HG03135 (cell line): ENCODE results near the gene BDKRB2.

Experiments
- ATAC-seq: cut with Tn5 transposase; IDR thresholded peaks from one replicate; pipeline ENCODE4 v1.9.1; 2021; ENCODE audit warnings: mild to moderate bottlenecking, moderate library complexity; ENCODE audit not compliant: unreplicated experiment

BDKRB2 gene

DNA sequence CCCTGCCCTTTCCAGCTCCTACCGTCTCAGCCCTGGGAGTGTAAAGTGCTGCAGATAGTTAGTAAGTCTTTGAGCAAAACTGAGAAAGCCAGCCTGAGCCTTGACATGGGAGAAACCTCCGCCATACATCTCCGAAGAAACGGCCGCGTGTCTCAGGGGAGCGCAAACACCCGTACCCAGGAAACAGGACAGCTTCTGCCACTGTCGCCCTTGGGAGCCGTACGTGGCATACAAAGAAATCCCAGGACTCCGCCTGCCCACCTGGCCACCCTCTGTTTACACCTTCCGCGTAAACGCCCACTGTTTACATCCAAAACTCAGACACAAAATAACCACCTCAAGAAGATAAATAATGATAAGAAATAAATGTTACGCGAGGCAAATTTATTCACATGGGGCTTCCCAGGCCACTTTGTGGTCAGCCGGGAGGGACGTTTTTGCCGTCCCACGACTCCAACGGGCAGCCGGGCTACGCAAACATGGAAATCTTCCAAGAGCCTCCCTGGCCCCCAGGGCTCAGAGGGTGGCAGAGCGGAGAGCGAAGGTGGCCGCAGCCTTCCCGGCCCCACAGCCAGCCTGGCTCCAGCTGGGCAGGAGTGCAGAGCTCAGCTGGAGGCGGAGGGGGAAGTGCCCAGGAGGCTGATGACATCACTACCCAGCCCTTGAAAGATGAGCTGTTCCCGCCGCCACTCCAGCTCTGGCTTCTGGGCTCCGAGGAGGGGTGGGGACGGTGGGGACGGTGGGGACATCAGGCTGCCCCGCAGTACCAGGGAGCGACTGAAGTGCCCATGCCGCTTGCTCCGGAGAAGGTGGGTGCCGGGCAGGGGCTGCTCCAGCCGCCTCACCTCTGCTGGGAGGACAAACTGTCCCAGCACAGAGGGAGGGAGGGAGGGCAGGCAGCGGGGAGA is at the start of gene BDKRB2:
Gene BDKRB2 (plus strand): TSS at position 689 of the 908 bp plus-strand sequence. CDS start 32,269 bp downstream, outside the sequence.
- no peak for ATAC-seq

- ATAC-seq = no peak
These were observed 49.7 kb upstream of the BDKRB2 start for GRCh38 chr14:96154900-96155299.

DNA sequence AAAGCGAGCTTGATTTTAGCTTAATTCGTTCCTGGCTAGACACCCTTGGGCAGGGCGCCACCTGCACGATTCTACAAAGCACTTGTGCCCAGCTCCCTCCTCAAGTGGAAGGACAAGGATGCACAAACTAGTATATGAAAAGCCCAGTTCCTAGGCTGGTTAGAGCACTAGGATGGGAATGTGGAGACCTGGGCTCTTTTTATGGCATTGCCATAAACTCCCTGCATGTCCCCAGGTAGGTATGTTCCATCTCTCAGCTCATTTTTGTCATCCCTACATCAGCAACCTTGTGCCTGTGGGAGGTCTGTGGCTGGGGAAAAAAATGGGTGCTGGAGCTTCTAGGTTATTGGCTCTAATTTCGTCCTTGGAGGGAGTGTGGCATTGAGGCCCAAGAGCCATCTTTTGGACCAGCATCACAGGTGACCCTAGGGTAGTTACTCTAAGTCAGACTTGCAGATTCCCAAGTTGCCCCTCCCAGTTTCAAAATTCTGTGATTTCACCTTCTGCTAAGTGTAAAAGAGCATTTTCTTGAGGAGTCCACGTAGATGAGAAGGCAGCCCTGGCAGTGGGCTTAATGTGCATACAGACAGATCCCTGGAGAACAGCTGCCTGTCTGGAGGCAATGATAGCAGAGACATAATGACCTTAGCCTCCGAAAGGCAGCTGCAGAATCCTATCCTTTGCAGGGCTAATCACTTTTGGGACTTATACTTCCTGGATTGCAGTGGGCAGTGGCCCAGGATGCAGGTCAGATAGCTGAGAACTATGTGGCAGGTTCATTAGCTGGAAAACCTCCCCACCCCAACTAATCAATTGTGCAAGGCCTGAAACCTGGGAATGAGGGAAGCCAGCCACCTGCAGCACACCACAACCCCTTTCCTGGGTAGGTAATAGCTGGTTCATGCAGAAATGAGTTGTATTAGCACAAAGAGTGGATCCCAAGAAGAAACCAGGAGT is 47.6 kb upstream of the BDKRB2 start:
- ATAC-seq = no peak

GRCh38 chr14:96158735-96159134 is 45.9 kb upstream of the BDKRB2 start:
- no peak for ATAC-seq

- no peak for ATAC-seq
These were observed 44.3 kb upstream of the BDKRB2 start for GRCh38 chr14:96160076-96160912.

GRCh38 chr14:96160913-96161310 is 43.7 kb upstream of the BDKRB2 start:
- ATAC-seq = no peak

DNA sequence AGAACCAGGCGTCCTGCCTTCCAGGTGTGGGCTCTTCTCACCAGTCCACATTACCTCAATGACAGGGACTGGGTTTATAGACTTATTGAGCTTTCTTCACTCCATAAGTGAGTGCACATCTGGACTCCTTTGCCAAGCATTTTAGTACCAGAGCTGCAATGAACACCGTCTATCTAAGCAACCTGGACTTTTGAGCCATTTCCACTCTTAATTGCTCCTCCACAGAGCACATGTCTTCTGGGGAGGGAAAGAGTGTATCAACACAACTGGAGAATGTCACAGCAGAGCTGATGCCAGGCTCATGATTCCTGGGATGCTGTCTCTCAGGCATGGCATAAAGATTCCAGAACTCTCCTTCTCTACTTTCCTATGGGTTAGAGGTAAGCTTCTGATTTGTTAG is 43.0 kb upstream of the BDKRB2 start:
- no peak for ATAC-seq

DNA sequence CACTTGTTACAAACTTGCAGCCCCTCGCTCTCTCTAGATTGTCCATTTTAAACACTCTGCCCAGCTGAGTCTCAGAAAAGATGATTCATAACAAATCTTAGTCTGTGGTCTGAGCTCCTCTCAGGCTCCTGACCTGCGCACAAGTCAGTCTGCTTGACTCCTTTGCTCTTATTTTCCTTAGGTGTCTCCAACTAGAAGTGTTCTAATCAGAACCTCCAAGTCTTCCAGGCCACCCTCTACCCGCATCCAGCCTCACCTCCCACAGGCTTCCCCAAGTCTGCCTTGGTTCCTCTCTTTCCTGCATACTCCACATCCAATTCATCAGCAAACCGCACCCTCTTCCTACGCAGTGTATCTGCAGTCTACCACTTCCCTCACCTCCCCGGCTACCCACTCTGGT is 42.4 kb upstream of the BDKRB2 start:
- no peak for ATAC-seq

DNA sequence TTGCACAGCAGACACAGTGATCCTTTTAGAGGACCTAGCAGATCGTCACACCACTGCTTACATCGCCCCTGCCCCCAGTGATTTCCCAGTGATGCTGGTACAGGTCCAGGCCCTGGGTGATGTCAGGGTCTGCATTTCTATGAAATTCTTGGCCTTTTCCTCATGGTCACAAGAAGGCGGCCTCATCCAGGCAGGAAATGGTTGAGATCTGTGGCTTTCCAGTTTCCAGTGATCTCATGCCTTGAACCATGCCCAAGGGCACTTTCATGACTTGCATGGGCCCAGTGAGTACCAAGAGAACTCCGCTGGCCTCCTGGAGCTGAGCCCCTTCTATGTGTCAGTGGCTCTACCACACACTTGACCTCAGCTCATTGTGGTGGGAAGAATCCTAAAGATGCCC is 41.9 kb upstream of the BDKRB2 start:
- no peak for ATAC-seq

DNA sequence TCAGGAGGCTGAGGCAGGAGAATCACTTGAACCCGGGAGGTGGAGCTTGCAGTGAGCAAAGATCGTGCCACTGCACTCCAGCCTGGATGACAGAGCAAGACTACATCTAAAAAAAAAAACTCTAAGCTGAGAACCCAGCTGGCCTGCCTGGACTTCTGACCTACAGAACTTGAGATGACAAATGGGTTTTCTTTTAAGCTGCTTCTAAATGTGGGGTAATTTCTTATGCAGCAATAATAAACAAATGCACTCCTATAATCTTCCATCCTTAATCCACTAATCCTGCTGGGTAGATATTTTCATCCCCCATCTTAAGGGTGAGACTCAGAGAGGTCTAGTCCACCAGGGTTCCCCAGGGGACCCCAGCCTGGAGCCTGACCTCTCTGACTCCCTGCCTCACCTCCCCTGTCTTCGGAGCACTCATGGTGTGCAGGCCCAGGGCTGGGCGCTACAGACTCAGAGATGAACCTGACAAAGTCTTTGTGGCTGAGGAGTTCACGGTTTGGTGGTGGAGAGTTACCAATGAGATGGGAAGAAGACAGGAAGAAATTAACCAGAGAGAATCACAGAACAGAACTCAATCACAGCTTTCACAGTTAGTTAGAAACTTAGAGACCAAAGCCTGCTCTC is 39.7 kb upstream of the BDKRB2 start:
- ATAC-seq = no peak

GRCh38 chr14:96165493-96166436 is 38.9 kb upstream of the BDKRB2 start:
- ATAC-seq = no peak

DNA sequence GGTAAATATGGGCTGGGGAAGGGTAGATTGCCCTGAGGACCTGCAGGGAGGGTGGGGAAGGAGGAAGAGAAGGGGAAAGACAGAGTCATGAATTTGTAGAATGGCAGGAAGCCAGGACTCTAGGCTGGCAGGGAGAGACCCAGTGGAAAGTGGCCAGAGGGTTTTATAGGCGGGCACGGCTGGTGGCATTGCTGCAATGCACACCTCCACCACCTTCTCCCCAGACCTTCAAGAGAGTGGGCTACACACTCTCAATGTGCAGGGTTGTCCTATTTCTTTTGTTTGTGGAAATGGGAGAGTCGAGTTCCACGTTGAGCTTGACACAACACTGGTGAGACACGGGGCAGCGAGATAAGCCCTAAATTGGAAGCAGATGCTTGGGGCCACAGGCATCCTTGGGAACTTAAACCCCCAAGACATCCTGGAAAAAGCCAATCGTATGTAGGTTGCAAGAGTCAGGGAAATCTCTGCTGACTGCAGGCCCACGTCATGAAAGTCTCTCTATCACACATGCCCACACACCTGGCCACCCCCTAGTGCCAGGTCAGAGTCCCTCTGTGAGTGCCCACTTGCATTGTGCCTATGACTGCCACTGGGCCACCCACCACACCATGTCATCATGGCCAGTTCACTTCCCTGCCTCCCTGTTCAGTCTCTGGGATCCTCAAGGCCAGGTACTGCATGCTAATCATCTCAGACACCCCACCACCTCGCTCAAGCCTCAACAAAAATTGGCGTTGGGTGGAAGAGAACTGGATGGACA is 38.0 kb upstream of the BDKRB2 start:
- ATAC-seq = no peak

GRCh38 chr14:96167224-96168148 is 37.2 kb upstream of the BDKRB2 start:
- ATAC-seq = no peak

DNA sequence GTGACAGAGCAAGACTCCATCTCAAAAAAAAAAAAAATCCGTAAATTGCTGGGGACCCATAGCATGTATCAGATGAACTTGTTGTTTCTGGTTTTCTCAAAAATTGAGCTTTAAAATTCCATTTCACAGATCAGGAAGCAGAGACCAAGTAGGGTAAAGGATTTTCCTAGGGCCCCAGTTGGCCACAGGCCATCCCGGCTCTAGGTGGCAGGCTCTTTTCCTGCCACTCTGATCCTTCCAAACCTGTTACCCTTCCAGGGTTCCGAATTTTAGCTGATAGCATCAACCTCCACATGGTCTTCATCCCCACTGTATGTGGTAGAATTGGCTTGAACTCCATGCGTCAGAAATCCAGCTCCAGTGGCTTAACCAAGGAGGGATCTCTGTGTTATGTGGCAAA is 36.1 kb upstream of the BDKRB2 start:
- no peak for ATAC-seq

GRCh38 chr14:96170961-96171592 is 33.6 kb upstream of the BDKRB2 start:
- ATAC-seq = no peak

DNA sequence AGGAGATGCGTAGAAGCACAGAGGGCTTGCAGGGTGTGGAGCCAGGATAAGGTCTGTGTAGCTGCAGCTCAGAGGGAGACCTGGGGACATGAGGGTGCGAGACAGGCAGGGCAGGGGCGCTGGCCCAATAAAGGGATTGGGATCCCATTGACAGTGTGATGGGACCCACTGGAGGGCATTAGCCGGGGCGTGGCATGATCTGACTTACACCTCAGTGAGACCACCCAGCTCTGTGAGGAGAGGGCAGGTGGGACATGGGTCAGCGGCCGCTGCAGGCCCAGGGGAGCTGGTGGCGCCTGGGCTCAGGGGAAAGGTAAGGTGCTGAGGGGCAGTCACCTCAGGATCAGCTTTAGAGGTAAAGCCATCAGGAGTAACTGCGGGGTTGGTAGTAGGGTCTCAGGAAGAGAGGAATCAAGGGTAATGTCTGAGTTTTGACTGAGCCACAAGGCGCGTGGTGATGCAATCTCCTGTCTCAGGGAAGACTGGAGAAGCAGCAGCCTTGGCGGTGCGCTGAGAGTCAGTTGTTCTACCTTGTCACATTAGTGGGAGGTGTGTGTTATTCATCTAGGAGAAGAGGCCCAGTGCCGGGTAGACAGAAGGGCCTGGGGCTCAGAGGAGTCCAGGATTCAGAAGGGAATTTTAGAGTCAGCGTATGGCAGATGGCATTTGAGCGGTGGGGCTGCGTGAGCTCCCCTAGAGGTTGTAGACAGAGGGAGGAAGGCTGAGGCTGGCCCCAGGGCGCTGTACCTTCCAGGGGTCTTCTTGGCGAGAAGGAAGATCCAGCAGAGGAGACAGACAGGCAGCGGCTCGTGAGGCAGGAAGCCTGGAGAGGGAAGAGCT is 30.8 kb upstream of the BDKRB2 start:
- ATAC-seq = no peak
